ENCODE data around the gene MAST4. TPM values are rescaled to one million over a fixed set of nuclear protein-coding genes. Genes with fewer than 3 reads are reported as not detected.

The MAST4 gene
- total and polyA plus RNA-seq, 4 donors, result 3.7 to 9.5 (median 6.5) TPM

DNA sequence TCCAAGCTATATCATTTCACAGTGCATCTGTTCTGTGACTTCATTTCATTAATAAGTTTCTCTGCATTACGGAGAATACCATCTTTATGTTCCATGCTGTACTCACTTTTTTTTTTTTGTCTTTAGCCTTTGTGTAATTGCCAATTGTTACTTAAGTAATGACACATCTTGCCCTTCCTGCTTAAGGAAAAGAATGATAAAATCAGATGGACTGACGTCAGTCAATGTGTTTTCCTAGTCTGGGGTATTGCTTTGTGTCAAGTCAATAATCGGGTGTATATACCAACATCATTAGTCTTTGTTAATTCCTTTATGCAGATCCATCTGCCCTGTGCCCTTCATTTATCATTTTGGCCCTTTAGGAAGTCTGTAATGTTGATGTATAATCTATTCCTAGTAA is 466.9 kb downstream of the MAST4 start:
- H3K27me3 ChIP-seq (ENCODE audit: control insufficient read depth in 4 of 4, insufficient read depth in 4 of 4, low read length in 3 of 4), result no peaks in the 10 kb centered on the region
- peaks cover 0 to 11% (median under 1%) of the 10 kb centered on the region in 4 donors for H3K4me1 ChIP-seq (ENCODE audit: control insufficient read depth in 4 of 4, insufficient read depth in 4 of 4, low read length in 3 of 4)
- no peak for DNase-seq (ENCODE audit: low spot score)
- no peak overlapping the region for H3K4me3 ChIP-seq (ENCODE audit: low read depth in 1 of 3, low read length in 3 of 3)
- WGBS, result 89% methylated on average over 3 of the region's 3 CpGs
- H3K9me3 ChIP-seq (ENCODE audit: control insufficient read depth in 4 of 4, low read length in 3 of 4), result no peaks in the 10 kb centered on the region
- no peak overlapping the region for H3K27ac ChIP-seq (ENCODE audit: low read depth in 1 of 2, low read length in 2 of 2)
- no peak for TF ChIP-seq NR2F2 (IDR thresholded peaks at IDR 0.05)
- TF ChIP-seq EGR1 (IDR thresholded peaks at IDR 0.05; ENCODE audit: low read depth in 2 of 2), result no peak
- no peak for TF ChIP-seq FOXA1 (IDR thresholded peaks at IDR 0.05)
- no peak for TF ChIP-seq TAF1 (conservative IDR thresholded peaks at IDR 0.05)
- TF ChIP-seq, protein P1, sequence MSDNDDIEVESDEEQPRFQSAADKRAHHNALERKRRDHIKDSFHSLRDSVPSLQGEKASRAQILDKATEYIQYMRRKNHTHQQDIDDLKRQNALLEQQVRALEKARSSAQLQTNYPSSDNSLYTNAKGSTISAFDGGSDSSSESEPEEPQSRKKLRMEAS (IDR thresholded peaks at IDR 0.05), result no peak
- TF ChIP-seq HNF4G (IDR thresholded peaks at IDR 0.05), result no peak
- TF ChIP-seq, protein P2, sequence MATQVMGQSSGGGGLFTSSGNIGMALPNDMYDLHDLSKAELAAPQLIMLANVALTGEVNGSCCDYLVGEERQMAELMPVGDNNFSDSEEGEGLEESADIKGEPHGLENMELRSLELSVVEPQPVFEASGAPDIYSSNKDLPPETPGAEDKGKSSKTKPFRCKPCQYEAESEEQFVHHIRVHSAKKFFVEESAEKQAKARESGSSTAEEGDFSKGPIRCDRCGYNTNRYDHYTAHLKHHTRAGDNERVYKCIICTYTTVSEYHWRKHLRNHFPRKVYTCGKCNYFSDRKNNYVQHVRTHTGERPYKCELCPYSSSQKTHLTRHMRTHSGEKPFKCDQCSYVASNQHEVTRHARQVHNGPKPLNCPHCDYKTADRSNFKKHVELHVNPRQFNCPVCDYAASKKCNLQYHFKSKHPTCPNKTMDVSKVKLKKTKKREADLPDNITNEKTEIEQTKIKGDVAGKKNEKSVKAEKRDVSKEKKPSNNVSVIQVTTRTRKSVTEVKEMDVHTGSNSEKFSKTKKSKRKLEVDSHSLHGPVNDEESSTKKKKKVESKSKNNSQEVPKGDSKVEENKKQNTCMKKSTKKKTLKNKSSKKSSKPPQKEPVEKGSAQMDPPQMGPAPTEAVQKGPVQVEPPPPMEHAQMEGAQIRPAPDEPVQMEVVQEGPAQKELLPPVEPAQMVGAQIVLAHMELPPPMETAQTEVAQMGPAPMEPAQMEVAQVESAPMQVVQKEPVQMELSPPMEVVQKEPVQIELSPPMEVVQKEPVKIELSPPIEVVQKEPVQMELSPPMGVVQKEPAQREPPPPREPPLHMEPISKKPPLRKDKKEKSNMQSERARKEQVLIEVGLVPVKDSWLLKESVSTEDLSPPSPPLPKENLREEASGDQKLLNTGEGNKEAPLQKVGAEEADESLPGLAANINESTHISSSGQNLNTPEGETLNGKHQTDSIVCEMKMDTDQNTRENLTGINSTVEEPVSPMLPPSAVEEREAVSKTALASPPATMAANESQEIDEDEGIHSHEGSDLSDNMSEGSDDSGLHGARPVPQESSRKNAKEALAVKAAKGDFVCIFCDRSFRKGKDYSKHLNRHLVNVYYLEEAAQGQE (IDR thresholded peaks at IDR 0.05), result no peak
- no peak for TF ChIP-seq GABPA (IDR thresholded peaks at IDR 0.05 in 1 of 2, conservative IDR thresholded peaks at IDR 0.05 in 1 of 2)
- peaks cover 0 to 2% (median 0%) of the 10 kb centered on the region in 4 donors for H3K36me3 ChIP-seq (ENCODE audit: control insufficient read depth in 4 of 4, insufficient read depth in 3 of 4, low read depth in 1 of 4, low read length in 3 of 4)
- no peak overlapping the region for H3K9ac ChIP-seq (ENCODE audit: low read depth in 1 of 2, low read length in 2 of 2)

DNA sequence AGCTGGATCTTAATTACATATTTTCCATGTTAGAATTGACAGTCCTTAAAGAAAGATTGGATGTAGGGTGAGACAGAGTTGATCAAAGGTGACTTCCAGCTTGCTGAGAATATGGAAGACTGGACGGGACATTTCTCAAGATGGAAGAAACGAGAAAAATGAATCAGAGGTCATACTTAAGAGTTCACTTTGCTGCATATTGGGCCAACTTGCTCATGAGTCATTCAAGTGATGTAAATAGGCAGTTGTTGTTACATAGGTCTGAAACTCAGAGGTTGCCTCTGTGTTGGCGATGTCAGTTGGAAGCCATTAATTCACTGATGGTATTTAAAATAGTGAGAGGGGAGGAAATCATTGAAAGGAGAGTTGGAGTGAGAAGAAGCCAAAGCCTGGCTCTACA is 467.6 kb downstream of the MAST4 start:
- 97% methylated on average over 3 of the region's 3 CpGs for WGBS
- Histone ChIP-seq H3K4me3 (ENCODE audit: low read depth in 1 of 3, low read length in 3 of 3) (no peak overlapping the region), H3K9me3 (ENCODE audit: control insufficient read depth in 4 of 4, low read length in 3 of 4) (no peaks in the 10 kb centered on the region), H3K27ac (ENCODE audit: low read depth in 1 of 2, low read length in 2 of 2) (no peak overlapping the region), H3K27me3 (ENCODE audit: control insufficient read depth in 4 of 4, insufficient read depth in 4 of 4, low read length in 3 of 4) (no peaks in the 10 kb centered on the region), H3K36me3 (ENCODE audit: control insufficient read depth in 4 of 4, insufficient read depth in 3 of 4, low read depth in 1 of 4, low read length in 3 of 4) (peaks cover 0 to 2% (median 0%) of the 10 kb centered on the region in 4 donors), H3K4me1 (ENCODE audit: control insufficient read depth in 4 of 4, insufficient read depth in 4 of 4, low read length in 3 of 4) (peaks cover 0 to 10% (median under 1%) of the 10 kb centered on the region in 4 donors), H3K9ac (ENCODE audit: low read depth in 1 of 2, low read length in 2 of 2) (no peak overlapping the region)
- DNase-seq (ENCODE audit: low spot score), result no peak
- no peak for TF ChIP-seq TAF1 (conservative IDR thresholded peaks at IDR 0.05)
- no peak for TF ChIP-seq RXRA (IDR thresholded peaks at IDR 0.05)
- TF ChIP-seq FOXA1 (IDR thresholded peaks at IDR 0.05), result no peak
- no peak for TF ChIP-seq JUND (IDR thresholded peaks at IDR 0.05)
- TF ChIP-seq, protein P3, sequence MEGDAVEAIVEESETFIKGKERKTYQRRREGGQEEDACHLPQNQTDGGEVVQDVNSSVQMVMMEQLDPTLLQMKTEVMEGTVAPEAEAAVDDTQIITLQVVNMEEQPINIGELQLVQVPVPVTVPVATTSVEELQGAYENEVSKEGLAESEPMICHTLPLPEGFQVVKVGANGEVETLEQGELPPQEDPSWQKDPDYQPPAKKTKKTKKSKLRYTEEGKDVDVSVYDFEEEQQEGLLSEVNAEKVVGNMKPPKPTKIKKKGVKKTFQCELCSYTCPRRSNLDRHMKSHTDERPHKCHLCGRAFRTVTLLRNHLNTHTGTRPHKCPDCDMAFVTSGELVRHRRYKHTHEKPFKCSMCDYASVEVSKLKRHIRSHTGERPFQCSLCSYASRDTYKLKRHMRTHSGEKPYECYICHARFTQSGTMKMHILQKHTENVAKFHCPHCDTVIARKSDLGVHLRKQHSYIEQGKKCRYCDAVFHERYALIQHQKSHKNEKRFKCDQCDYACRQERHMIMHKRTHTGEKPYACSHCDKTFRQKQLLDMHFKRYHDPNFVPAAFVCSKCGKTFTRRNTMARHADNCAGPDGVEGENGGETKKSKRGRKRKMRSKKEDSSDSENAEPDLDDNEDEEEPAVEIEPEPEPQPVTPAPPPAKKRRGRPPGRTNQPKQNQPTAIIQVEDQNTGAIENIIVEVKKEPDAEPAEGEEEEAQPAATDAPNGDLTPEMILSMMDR (IDR thresholded peaks at IDR 0.05; ENCODE audit: low read depth, low read length, missing input control), result no peak
- no peak for TF ChIP-seq FOXA2 (IDR thresholded peaks at IDR 0.05)
- TF ChIP-seq, protein P1 (IDR thresholded peaks at IDR 0.05), result no peak
- TF ChIP-seq, protein P4, sequence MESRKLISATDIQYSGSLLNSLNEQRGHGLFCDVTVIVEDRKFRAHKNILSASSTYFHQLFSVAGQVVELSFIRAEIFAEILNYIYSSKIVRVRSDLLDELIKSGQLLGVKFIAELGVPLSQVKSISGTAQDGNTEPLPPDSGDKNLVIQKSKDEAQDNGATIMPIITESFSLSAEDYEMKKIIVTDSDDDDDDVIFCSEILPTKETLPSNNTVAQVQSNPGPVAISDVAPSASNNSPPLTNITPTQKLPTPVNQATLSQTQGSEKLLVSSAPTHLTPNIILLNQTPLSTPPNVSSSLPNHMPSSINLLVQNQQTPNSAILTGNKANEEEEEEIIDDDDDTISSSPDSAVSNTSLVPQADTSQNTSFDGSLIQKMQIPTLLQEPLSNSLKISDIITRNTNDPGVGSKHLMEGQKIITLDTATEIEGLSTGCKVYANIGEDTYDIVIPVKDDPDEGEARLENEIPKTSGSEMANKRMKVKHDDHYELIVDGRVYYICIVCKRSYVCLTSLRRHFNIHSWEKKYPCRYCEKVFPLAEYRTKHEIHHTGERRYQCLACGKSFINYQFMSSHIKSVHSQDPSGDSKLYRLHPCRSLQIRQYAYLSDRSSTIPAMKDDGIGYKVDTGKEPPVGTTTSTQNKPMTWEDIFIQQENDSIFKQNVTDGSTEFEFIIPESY (IDR thresholded peaks at IDR 0.05), result no peak
- TF ChIP-seq HNF4A (conservative IDR thresholded peaks at IDR 0.05), result no peak
- no peak for TF ChIP-seq GABPA (IDR thresholded peaks at IDR 0.05 in 1 of 2, conservative IDR thresholded peaks at IDR 0.05 in 1 of 2)
- no peak for TF ChIP-seq EGR1 (IDR thresholded peaks at IDR 0.05; ENCODE audit: low read depth in 2 of 2)
- TF ChIP-seq RAD21 (IDR thresholded peaks at IDR 0.05), result no peak
- TF ChIP-seq YY1 (IDR thresholded peaks at IDR 0.05), result no peak

All from liver (tissue), 9 donors.